ENCODE measurements around the gene CCNY. TPM values are rescaled to one million over a fixed set of nuclear protein-coding genes. Genes with fewer than 3 reads are reported as not detected.

CCNY gene
- total and polyA plus RNA-seq, 2 of the 13 experiments (the other 11 are each of a cell fraction or from before 2014, with no cell fraction given) = 48.2 to 54.7 TPM

GRCh38 chr10:35540296-35541164 is 204.2 kb downstream of the CCNY start:
- 96% methylated on average over 7 of the region's 7 CpGs for WGBS (ENCODE audit: low lambda C conversion rate)
- no peaks in the 10 kb centered on the region for H3K79me2 ChIP-seq (ENCODE audit: insufficient read depth, low read length)
- no peak overlapping the region for H3K9ac ChIP-seq (ENCODE audit: insufficient read depth, low read depth, low read length)
- peaks cover 11 to 47% of the 10 kb centered on the region in 2 experiments for H3K36me3 ChIP-seq (replicated peaks in 1 of 2; ENCODE audit: control insufficient read depth in 1 of 2, insufficient read depth in 2 of 2, low read length in 2 of 2)
- FAIRE-seq (no peak), ATAC-seq (no peak), DNase-seq (ENCODE audit: low spot score) (no peak)
- no peak overlapping the region for H3K4me3 ChIP-seq (replicated peaks in 1 of 3; ENCODE audit: insufficient read depth in 1 of 3, low read depth in 2 of 3, low read length in 3 of 3)
- ChIA-PET POLR2A (no interaction called here), CTCF (ENCODE audit: low intra/inter-chr PET ratio, low total read pairs) (no interaction called here)
- no peaks in the 10 kb centered on the region for H4K20me1 ChIP-seq (ENCODE audit: insufficient read depth, low read length)
- H3K9me3 ChIP-seq (ENCODE audit: low read length) = no peaks in the 10 kb centered on the region
- BruUV-seq (replicated peaks) = no TSS peak
- H3K4me2 ChIP-seq (ENCODE audit: low read depth, low read length) = no peak overlapping the region
- H3K27ac ChIP-seq (ENCODE audit: extremely low read length, insufficient read depth, low read length) = no peak overlapping the region
- in situ Hi-C loops (cut with HindIII; ENCODE audit: extremely low pct_ligation_motif_present, low pct_unique_long_range_greater_than_20kb) (no loop called here), intact Hi-C loops (cut with micrococcal nuclease; ENCODE audit: unreplicated experiment) (no loop called here)
- no peaks in the 10 kb centered on the region for H3K27me3 ChIP-seq (ENCODE audit: control insufficient read depth in 1 of 2, insufficient read depth in 2 of 2, low read length in 2 of 2)
- H3K4me1 ChIP-seq (ENCODE audit: insufficient read depth, low read length) = peaks cover 12% of the 10 kb centered on the region
- H2AFZ ChIP-seq (ENCODE audit: low read length) = no peak overlapping the region
- no peak for TF ChIP-seq MED1 (CRISPR knock-in tag; IDR thresholded peaks at IDR 0.05)

- 97% methylated on average over 1 of the region's 1 CpG for WGBS (ENCODE audit: low lambda C conversion rate)
- Histone ChIP-seq H2AFZ (ENCODE audit: low read length) (no peak overlapping the region), H3K27me3 (ENCODE audit: control insufficient read depth in 1 of 2, insufficient read depth in 2 of 2, low read length in 2 of 2) (no peaks in the 10 kb centered on the region), H3K4me2 (ENCODE audit: low read depth, low read length) (no peak overlapping the region), H3K4me1 (ENCODE audit: insufficient read depth, low read length) (peaks cover 18% of the 10 kb centered on the region), H3K27ac (ENCODE audit: extremely low read length, insufficient read depth, low read length) (no peak overlapping the region), H4K20me1 (ENCODE audit: insufficient read depth, low read length) (no peaks in the 10 kb centered on the region), H3K4me3 (replicated peaks in 1 of 3; ENCODE audit: insufficient read depth in 1 of 3, low read depth in 2 of 3, low read length in 3 of 3) (no peak overlapping the region), H3K9ac (ENCODE audit: insufficient read depth, low read depth, low read length) (no peak overlapping the region), H3K79me2 (ENCODE audit: insufficient read depth, low read length) (no peaks in the 10 kb centered on the region), H3K9me3 (ENCODE audit: low read length) (no peaks in the 10 kb centered on the region), H3K36me3 (replicated peaks in 1 of 2; ENCODE audit: control insufficient read depth in 1 of 2, insufficient read depth in 2 of 2, low read length in 2 of 2) (peaks cover 11 to 46% of the 10 kb centered on the region in 2 experiments)
- in situ Hi-C loops (cut with HindIII; ENCODE audit: extremely low pct_ligation_motif_present, low pct_unique_long_range_greater_than_20kb) = no loop called here
- intact Hi-C loops (cut with micrococcal nuclease; ENCODE audit: unreplicated experiment) = no loop called here
- BruUV-seq (replicated peaks) = no TSS peak
- ATAC-seq (no peak), DNase-seq (ENCODE audit: low spot score) (no peak), FAIRE-seq (no peak)
- CTCF ChIA-PET (ENCODE audit: low intra/inter-chr PET ratio, low total read pairs) = no interaction called here
- POLR2A ChIA-PET = no interaction called here
- no peak for TF ChIP-seq GZF1 (CRISPR knock-in tag; IDR thresholded peaks at IDR 0.05)
- no peak for TF ChIP-seq ZNF18 (CRISPR knock-in tag; IDR thresholded peaks at IDR 0.05; ENCODE audit: insufficient replicate concordance)
- TF ChIP-seq GABPB1 (CRISPR knock-in tag; IDR thresholded peaks at IDR 0.05) = no peak
- no peak for TF ChIP-seq RNF2 (conservative IDR thresholded peaks at IDR 0.05; ENCODE audit: low read depth)
- no peak for TF ChIP-seq ARNT2 (CRISPR knock-in tag; IDR thresholded peaks at IDR 0.05; ENCODE audit: low read depth)
- TF ChIP-seq SALL2 (CRISPR knock-in tag; IDR thresholded peaks at IDR 0.05) = no peak
- TF ChIP-seq ZNF362 (CRISPR knock-in tag; IDR thresholded peaks at IDR 0.05; ENCODE audit: borderline replicate concordance) = no peak
- TF ChIP-seq ZNF616 (CRISPR knock-in tag; IDR thresholded peaks at IDR 0.05; ENCODE audit: low read depth) = no peak
- TF ChIP-seq SNAPC5 (CRISPR knock-in tag; IDR thresholded peaks at IDR 0.05; ENCODE audit: borderline replicate concordance) = no peak
- TF ChIP-seq FOXC1 (CRISPR knock-in tag; IDR thresholded peaks at IDR 0.05; ENCODE audit: borderline replicate concordance) = no peak
- TF ChIP-seq TCF12 (IDR thresholded peaks at IDR 0.05) = no peak
- no peak for TF ChIP-seq TCF12 (CRISPR knock-in tag; IDR thresholded peaks at IDR 0.05)
- no peak for TF ChIP-seq ZNF674 (CRISPR knock-in tag; IDR thresholded peaks at IDR 0.05; ENCODE audit: low read depth)
- TF ChIP-seq ZNF251 (CRISPR knock-in tag; IDR thresholded peaks at IDR 0.05) = no peak
- no peak for TF ChIP-seq JUN (CRISPR knock-in tag; IDR thresholded peaks at IDR 0.05)
These were observed 205.4 kb downstream of the CCNY start for GRCh38 chr10:35541720-35542119.

All from HepG2 (cell line).